HG02623 (cell line): Measurements from ENCODE around the gene MCRS1.
A peak's percentile ranks its signal among the peaks of the same experiment; 100 is the strongest.
"Not testable (repeated sequence)": the region's sequence is repeated elsewhere in the genome, so short reads cannot be mapped to it uniquely, and the experiment has no call there.

Experiments used
- ATAC-seq: cut with Tn5 transposase; IDR thresholded peaks from one replicate; pipeline ENCODE4 v1.9.1; 2021; ENCODE audit warnings: moderate library complexity; ENCODE audit not compliant: unreplicated experiment

The MCRS1 gene

GRCh38 chr12:49542592-49543160 is 25.3 kb downstream of the MCRS1 start:
- no peak for ATAC-seq

GRCh38 chr12:49541911-49542505 is 25.9 kb downstream of the MCRS1 start:
- ATAC-seq: no peak

- ATAC-seq: no peak
These were observed 26.6 kb downstream of the MCRS1 start for GRCh38 chr12:49541140-49541861.

DNA sequence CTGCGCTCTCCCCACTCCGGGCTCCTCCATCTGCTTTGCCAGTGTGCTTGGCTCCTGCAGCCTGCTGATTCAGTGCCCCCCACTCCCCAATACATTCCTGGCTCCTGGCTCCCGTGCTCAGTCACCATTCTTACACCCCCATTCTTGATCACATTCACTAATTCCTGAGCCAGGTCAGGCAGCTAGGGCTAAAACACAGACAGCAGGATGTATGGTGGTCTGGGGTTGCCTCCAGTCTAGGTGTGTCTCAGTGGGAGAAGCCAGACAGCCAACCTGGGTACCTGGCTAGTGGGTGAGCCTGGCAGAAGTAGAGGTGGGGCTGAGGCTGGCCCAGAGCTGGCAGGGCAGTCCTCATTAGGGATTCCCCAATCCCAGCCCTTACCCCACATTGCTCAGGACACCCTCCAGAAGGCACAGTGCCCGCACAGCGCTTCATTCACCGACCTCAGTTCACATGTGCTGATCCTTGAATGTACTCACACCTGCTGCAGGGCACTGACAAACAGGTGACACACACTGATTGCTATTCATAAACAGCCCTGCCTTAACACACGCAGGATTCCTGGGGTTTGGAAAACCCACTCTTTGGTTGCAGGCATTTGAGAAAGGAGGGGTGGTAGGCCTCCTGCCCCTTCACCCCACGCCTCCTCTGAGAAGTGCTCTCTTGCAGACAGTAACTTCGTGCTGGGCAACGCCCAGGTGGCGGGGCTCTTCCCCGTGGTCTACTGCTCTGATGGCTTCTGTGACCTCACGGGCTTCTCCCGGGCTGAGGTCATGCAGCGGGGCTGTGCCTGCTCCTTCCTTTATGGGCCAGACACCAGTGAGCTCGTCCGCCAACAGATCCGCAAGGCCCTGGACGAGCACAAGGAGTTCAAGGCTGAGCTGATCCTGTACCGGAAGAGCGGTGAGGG is 27.5 kb downstream of the MCRS1 start:
- no peak for ATAC-seq

- ATAC-seq: no peak
These were observed 28.3 kb downstream of the MCRS1 start for GRCh38 chr12:49539406-49540228.

GRCh38 chr12:49538510-49539403 is 29.2 kb downstream of the MCRS1 start, which contains the start of gene KCNH3:
TSS of gene KCNH3 (plus strand) at chr12:49539030. CDS start at chr12:49539417, 387 bp downstream.
- peak; percentile 57 for ATAC-seq

DNA sequence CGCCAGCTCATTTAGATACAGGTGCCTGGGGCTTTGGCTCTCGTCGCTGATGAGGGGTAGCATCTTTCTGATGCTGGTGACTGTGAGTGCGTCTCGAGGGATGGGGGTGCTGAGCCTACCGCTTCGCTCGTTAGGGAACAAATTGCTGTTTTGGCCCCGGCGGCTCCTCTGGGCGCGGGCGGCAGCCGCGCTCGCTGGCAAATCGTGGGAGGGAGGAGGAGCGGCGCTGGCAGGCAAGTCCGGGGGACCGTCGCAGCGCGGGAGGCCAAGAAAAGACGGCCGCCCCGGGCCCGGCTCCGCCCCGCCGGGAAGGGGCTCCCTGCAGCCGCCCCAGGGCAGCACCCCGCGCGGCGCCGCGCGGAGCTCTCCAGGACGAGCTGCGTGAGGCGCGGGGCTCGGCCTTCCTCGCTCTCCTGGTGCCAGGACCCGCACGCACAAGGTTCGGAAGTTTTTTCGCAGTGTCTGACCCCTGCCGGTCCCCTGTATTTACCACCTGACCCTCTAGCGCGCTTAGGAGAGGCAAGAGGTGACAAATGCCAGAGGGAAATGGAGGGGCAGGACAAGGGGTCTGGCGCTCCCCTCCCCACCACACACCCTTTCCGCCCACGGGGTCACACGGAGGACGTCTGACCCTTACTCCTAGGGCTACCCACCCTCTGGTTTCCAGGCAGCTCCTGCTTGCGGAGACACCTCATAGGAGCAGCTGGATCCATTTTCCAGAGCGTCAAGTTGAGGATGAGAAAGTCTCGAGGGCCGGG is 30.0 kb downstream of the MCRS1 start:
- no peak for ATAC-seq

- no peak for ATAC-seq
These were observed 30.7 kb downstream of the MCRS1 start for GRCh38 chr12:49537231-49537751.

GRCh38 chr12:49536526-49537071 is 31.3 kb downstream of the MCRS1 start:
- ATAC-seq: no peak

- ATAC-seq: no peak
These were observed 31.9 kb downstream of the MCRS1 start for GRCh38 chr12:49535921-49536525.

DNA sequence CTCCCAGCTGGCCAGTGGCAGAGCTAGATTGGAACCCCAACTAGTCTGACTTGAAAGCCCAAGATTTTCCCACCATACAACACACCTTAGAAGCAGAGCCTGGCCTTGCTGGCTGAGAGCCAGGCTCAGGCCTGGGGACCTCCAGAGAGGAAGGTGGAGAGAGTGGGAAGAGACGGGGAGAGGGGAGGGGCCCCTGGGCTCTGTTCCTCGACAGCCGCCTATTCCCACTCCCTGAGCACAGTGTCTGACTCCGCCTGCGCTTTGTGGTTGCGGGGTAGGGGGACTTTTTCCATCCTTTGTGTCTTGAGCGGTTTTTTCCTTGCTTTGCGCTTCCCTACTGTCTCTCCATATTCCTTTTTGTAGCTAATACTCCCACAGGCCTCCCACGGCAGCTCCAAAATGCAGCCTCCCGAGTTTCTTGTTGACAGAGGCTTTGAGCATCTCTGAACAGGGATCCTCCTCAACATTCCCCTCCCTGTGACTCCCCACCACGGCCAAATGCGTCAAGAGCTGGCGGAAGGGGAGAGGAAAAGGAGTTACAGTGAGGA is 33.1 kb downstream of the MCRS1 start:
- no peak for ATAC-seq

- ATAC-seq: not testable (repeated sequence)
These were observed 33.8 kb downstream of the MCRS1 start for GRCh38 chr12:49534122-49534521.

DNA sequence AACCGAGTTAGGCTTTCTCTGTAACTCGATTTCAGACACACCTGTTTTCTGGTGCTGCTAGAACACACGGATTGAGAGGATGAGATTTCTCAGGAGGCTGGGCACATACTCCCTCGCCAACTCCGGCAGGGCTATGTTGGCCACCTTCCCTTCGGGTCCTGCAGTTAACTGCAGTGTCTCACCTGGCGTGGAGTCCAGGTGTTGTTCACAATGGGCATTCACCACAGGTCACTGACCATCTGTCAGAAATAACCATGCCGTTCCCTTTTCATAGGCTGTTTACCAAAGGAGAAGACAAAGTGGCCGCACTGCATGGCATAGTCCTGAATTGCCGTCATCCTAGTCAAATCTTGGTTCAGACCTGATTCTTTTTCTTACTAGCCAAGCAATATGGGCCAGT is 34.6 kb downstream of the MCRS1 start:
- ATAC-seq: no peak

DNA sequence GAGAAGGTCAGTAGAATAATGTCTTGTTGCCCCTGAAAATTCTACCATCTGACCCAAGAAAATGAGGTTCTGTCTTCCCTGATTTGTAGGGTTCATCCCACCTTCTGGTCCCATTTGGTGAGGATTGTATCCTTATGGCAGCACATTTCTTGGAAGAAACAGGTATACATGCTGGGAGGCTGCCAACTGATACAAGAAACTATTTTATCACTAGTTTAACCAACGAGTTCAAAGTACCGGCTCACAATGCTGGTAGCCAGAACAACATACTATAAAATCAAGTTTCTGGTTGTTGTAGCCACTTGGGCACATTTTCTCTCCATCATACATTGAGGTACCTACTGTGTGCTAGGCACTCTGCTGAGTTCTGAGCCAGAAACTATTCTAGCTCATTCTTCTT is 36.2 kb downstream of the MCRS1 start:
- ATAC-seq: no peak

DNA sequence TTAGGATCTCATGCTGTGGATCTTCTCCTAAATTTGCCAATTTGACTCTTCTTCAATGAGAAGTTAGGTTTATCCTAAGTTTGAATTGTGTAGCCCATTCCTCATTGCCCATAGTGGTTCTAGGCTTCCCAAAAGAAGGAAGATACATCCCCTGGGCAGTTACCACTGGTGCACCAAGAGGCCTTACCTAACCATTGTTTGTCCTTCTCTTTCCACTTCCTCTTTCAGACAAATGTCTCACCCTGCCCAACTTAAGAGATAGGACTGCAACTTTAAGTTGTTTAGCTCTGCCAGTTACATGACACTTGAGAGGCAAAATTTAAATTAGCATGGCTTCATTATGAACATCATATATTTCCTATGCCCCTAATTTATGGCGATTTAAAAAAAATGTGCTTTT is 38.5 kb downstream of the MCRS1 start:
- no peak for ATAC-seq

DNA sequence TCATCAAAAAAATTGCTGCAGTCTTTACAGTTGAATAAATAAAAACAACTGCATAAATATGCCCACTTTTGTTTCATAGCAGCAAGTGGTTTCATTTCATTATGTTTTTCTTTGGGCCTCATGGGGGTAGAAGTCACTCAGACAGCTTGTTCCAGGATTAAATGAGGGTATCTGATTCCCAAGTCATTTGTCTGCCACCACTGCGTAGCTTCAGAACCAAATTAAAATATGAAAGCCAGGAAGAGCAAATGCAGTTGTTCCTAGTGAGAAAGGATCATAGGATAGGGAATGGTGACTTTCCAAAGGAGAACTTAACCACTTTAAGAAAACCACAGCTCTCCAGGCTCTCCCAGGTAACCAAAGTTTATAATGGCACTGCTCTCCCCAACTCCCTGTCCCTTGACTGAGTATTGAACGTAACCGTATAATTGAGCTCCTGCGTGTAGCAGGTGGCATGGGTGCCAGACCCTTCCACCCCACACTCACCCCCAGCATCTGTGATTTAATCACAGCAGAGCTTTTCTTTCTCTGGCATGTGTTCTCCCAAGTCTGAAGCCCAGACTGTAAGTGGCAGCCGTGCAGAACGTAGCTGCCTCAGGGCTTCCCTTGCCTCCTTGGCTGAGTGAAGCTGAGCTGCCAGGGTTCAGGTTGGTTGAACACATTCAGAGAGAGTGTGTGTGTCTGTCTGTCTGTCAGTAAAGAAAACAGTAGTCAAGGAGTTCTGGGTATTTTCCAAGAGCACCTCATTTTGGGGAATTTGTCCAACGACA is 40.4 kb downstream of the MCRS1 start:
- no peak for ATAC-seq

DNA sequence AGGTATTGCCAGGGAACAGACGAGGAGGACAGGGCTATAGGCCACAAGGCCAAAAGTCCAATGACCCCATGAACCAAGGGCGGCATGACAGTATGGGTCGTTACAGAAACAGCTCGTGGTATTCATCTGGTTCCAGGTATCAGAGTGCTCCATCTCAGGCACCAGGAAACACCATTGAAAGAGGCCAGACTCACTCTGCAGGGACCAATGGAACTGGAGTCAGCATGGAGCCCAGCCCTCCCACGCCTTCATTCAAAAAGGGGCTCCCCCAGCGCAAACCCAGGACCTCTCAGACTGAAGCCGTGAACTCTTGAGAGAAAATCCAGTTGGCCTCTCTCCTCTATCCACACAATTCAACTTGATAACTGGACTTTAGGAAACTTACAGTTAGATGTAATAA is 42.0 kb downstream of the MCRS1 start:
- ATAC-seq: no peak
